GM18868 (cell line): ENCODE results near the gene QRICH2.
A peak's percentile ranks its signal among the peaks of the same experiment; 100 is the strongest.

ENCODE experiments used
- ATAC-seq: cut with Tn5 transposase; IDR thresholded peaks from one replicate; pipeline ENCODE4 v1.9.1; 2021; ENCODE audit warnings: mild to moderate bottlenecking, moderate library complexity; ENCODE audit not compliant: unreplicated experiment

Gene QRICH2

GRCh38 chr17:76279742-76280287 is 28.3 kb downstream of the QRICH2 start:
- no peak for ATAC-seq

DNA sequence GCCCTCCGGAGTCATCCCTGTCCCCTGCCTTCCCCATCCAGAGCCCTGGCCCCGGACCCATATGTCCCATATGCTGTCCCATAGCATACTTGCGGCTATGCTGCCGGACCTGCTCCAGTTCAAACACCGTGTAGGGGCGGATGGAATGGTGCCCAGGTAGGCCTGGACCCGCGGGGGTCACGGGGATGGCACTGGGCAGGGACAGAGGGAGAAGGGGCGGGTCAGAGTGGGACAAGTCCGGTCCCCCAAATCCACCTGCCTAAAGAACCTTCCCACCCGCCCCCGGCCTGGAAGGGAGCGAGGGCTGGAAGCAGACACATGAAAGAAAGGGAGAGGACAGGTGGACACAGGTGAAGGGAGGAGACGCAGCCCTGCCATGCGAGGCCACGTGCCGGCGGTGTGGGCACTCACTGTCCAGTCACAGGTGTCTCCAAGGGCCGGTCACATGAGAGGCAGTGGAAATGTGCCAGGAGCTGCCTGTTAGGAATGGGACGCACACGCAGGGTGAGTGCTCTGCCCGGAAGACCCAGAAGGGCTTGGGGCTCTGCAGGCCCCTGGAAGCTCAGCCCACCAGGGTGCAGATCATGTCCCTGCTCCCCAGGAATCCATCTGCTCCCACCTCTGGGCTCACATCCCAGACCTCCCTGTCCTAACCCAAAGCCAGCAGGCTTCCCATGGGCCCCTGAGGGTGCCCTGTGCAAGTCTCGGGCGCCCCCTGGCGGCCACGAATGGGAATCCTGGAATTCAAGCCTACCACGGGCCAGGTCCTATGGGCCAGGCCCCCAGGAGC is 28.9 kb downstream of the QRICH2 start:
- no peak for ATAC-seq

- ATAC-seq: no peak
These were observed 29.7 kb downstream of the QRICH2 start for GRCh38 chr17:76278268-76278908.

DNA sequence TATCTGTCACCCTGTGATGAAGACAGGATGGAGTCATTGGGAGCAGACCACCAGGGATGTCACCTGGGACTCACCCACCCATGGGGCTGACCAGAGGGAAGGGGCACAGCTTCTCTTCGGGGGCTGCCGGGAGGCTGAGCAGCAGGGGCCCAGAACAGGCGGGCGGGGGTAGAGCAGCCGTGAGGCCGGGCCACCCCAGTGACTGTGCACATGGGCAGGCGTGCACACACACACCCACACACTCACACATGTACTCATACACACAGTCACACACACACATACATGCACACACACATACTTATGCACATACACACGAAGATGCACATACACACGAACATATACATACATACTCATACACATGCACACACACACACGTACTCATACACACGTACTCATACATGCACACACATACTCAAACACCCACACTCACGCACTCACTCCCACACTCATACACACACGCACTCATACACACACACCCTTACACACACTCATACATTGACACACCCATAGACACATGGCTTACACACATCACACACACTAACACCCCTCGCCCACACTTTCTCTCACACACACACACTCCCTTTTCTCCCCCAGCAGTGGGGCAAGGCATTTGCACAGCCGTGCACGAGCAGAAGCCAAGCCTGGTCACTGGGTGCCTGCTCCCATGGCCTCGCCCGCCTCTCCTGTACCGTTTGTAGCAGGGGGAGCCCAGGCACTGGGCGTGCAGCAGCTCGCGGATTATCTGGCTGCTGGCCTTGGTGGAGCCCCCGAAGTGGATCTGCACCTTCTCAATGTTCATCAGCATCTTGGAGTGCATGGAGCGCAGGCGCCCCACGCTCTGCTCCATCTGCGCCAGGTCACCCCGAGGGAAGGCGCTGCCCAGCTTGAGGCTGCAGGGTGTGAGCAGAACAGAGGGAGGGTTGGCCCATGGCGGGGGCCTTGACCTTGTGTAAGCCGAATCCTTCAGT is 30.5 kb downstream of the QRICH2 start:
- ATAC-seq: no peak

DNA sequence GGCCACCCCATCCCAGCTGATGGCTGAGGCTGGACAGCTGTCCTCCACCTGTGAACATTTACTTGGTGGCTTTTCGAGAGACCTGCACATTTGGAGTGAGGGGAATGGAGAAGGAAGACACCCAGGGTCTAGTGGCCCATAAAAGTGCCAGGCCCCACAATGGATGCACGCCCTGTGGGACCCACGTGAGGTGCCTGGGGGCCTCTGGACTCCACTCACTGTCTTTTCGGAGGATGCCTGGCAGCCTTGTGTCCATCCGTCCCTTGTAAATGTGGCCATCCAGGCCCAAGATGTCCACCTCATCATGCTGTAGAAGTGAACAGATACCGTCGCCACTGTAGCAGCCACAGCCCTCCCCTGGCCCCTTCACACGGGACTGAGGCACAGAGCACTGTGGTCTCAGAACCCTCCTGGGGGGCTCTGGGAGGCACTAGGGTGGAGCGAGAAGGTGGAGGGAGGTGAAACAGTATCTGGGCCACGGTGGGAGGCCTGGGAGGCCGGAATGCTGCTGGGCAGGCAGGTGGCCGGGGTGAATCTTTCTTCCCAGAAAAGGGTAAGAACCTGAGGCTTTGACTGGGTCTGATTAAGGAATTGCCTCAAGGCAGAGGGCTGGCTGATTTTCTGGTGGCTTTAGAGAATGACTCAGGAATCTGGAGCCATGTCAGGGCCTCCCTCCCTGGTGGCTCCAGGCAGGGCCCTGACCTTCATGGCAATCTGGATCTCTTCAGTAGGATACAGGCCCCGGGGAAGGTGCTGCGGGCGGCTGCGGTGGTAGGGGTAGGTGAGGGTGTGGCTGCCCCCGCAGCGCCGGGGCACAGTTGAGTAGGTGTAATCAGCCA is 31.4 kb downstream of the QRICH2 start:
- ATAC-seq: no peak

- ATAC-seq: no peak
These were observed 32.0 kb downstream of the QRICH2 start for GRCh38 chr17:76276069-76276431.

DNA sequence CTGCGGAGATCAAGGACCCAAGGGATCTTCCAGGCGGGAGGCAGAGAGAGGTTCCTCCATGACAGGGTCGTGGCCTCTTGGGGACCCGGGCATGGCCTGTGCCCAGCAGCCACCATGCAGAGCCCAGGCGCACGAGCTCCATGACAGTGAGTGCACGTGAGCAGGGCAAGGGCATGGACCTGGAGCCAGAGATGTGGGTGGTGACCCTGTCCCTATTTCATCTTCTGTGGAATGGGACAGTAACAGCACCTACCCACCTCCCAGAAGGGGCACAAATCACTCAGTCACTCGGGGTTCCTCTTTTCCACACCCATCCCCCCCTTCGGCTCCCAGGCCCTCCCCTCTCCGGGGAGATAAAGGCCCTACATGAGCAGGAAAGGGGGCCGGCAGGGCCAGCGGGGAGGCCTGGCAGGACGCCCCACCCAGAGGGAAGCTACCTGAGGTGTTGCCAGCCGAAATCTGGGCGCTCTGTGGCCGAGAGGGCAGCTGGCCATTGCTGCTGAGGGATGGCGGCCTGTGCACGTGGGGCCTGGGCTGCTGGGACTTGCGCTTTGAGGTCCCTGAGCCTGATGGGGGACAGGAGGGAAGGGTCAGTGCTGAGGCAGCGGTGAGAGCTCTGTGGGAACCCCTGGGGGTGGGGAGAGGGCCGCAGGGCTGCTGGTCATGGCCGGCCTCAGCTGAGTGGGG is 32.6 kb downstream of the QRICH2 start:
- ATAC-seq: no peak

- ATAC-seq: no peak
These were observed 33.7 kb downstream of the QRICH2 start for GRCh38 chr17:76274112-76274956.

DNA sequence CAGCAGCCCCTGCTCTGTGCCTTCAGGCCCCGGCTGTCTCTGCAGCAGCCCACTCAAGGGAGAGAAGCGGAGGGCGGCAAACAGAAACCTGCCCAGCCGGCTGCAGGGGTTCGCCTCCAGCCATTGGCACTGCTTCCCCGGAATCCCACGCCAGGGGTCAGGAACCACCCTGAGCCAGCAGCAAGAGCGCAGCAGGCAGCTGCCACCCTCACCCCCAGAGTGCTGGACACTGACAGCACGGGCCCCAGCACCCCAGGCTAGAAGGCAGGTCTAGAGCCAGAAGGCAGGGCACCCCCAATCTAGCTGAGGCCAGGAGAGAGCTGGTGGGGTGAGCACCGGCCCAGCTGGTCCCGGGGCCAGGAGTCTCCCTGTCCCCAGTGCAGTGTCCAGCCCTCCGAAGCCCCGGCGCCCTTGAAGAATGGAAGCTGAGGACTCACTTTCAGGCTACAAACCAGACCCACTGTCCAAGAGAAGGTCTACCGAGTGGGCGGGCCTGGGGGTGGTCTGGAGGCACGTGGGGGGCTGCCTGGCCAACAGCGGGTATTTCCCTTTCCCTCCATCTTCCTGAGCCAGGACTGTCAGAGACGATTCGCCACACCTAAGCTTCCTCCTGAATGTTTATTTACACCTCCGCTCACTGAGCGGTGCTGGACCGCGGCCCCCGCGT is 34.5 kb downstream of the QRICH2 start:
- ATAC-seq: no peak

- peak; percentile 17 for ATAC-seq
These were observed 35.3 kb downstream of the QRICH2 start for GRCh38 chr17:76272541-76273444.

DNA sequence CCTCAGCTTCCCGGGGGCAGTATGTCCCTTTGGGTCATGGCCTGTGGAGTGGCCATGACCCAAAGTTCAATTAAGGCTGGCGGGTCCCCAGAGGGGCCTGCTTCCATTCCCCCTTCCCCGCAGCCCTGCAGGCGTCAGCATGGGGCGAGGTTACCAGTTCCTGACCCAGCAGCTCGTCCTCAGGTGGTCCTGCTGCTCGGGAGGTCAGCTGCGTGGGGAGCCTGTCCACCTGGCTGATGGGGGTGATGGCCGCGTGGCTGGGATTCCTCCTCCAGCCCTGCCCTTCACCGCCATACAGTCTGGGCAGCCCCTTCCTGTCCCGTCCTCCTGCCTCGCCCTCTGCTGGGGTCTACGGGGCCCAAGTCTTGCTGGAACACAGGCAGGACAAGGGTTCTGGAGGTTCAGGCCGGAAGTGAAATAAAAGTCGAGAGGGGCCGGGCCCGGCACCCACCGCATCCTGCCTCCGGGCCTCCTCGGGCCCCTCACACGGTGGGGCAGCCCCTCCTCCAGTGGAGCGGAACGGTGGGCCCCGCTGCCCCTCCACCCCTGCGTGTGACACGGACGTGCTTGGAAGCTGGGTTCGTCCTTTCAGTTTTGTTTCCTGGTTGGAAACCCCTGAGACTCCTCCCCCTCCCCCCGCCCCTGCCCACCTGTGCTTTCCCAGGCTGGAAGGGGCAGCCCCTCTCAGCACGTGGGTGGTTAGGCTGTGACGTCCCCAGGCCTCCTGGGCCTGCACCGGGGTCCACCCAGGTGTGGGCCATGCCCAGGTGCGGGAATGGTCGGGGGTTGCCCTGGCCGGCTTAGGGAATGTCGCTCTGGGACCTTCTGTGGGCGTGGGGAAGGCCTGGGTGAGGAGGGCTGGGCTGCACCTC is 36.2 kb downstream of the QRICH2 start:
- peak; percentile 50 for ATAC-seq

DNA sequence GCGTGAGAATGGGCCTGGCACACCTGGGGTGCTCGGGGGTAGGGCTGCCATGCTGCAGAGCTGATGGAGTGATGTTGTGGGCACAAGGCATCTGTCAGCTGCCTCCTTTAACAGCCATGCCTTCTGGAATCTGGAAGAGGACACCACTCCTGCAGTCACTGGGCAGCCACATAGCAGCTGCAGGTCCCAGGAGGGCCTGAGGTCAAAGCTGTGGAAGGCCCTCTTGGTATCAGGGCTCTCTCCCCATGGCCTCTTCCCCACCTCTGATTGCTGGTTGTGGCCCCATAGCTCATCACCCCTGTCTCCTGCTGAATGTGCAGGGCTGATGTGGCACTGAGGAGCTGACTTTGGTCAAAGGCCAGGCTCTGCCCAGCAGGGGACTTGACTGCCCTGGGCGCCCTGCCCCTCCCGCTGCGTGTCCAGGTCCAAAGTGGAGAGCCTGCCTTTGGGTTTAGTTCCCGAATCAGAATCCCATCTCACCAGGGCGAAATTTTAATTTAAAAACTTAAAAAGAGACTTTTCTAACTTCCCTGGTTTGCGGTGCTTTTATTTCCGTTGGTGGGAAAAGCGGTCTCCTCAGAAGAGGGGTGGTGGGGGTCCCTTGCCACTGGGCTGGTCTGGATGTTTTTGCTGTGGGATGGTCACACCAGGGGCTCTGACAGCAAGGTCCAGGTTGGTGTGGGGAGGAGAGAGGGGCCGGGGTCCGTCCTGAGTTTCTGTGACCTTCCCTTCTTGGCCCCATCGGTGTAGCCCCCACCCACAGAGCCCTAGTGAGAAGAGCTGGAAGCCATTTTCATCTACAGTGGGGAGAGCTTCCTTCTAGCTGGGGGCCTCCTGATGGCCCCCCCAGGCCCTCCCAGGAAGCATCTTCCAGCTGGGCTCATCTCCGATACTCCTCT is 37.1 kb downstream of the QRICH2 start:
- no peak for ATAC-seq

DNA sequence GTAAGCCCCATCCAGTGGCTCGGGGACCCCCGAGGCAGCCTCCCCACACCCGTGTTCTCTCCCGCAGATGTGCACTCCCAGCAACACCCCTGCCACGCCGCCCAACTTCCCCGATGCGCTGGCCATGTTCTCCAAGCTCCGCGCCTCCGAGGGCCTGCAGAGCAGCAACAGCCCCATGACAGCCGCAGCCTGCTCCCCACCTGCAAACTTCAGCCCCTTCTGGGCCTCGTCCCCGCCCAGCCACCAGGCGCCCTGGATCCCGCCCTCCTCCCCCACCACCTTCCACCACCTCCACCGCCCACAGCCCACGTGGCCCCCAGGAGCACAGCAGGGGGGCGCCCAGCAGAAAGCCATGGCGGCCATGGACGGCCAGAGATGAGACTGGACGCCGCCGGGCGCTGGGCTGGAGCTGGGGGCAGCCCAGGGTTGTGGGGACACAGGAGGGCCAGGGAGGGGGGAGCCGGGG is 37.9 kb downstream of the QRICH2 start:
- no peak for ATAC-seq

DNA sequence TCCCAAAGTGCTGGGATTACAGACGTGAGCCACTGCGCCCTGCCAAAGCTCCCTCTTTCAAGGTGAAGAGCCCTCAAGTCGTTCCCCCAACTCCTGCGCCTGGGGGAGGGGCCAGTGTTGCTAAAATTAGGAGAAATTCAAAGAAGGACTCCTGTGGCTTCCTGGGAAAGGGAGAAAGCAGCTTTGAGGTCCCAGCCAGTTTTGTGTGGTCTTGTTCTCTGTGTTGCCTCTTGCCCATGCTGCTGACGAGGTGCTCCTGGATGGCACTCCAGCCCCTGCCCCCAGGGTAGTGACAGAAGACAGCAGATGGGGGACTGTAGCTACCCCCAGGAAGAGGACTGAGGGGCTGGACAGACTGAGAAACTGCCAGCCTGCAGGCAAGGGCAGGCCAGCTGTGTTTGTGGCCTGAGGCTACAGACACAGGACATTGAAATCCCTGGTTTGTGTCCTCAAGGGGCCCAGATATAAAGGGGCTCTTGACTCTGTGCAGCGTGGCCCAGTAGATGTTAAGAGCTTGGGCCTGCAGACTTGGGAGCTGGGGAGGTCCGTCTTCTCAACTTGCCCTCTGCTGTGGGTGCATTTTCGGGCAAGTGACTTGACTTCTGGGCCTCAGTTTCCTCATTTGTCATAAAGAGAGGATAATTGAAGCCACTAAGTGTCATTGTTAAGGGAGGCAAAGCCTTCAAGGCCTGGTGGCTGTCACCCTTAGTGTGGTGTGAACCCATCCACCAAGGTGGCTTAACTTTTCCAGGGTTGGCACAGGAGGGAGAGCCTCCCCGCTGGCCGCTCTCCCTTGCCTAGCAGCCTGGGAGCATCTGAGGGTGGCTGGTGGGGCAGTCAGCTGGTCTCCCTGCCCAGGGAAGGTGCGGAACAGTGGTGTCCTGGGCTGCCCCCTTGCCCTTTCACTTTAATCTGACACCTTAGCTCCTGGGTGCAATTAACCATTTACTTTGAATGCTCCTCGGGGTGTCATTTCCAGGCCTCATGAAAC is 38.8 kb downstream of the QRICH2 start:
- no peak for ATAC-seq
